Activated CD4-positive, alpha-beta T cell treated with anti-CD3 and anti-CD28 coated beads for 36 hours (primary cell): Measurements from ENCODE around the gene CCSER1. TPM values are rescaled to one million over a fixed set of nuclear protein-coding genes. Genes with fewer than 3 reads are reported as not detected.

ENCODE experiments used
- ATAC-seq: fragments of 200-7000 bp; cut with Tn5 transposase; one replicate; pipeline ENCODE4 v1.10.0; 2021; ENCODE audit warnings: mild to moderate bottlenecking, moderate library complexity
- CTCF ChIA-PET: fragments of 350-600 bp; sonication (Branson Sonifier 250); formaldehyde crosslinking; loops from one replicate; lab custom pipeline; 2021; ENCODE audit warnings: antibody characterized with exemption; lab: Charles Lee
- POLR2A ChIA-PET: fragments of 350-600 bp; sonication (Branson Sonifier 250); formaldehyde crosslinking; loops from one replicate; lab custom pipeline; 2021; ENCODE audit warnings: antibody characterized with exemption, inconsistent platforms; lab: Charles Lee
- DNase-seq: peaks from one replicate; pipeline ENCODE4 v3.0.0-alpha.2; 2020
- H3K27ac Mint-ChIP-seq: one replicate; pipeline ENCODE4 v1.8.0; 2021; ENCODE audit warnings: mixed read lengths
- H3K27me3 Mint-ChIP-seq: one replicate; pipeline ENCODE4 v1.8.0; 2021; ENCODE audit warnings: mixed read lengths
- H3K36me3 Mint-ChIP-seq: one replicate; pipeline ENCODE4 v1.8.0; 2021; ENCODE audit warnings: low read depth, mixed read lengths
- H3K4me1 Mint-ChIP-seq: one replicate; pipeline ENCODE4 v1.8.0; 2021; ENCODE audit warnings: mixed read lengths
- H3K4me3 Mint-ChIP-seq: one replicate; pipeline ENCODE4 v1.8.0; 2021; ENCODE audit warnings: mild to moderate bottlenecking, moderate library complexity, mixed read lengths
- H3K9me3 Mint-ChIP-seq: one replicate; pipeline ENCODE4 v1.8.0; 2021; ENCODE audit warnings: low read depth, mixed read lengths
- intact Hi-C, 2 experiments: fragments of 100-400 bp; cut with DNase I in 1 of 2; cut with micrococcal nuclease in 1 of 2; formaldehyde crosslinking; loops; one replicate each; pipeline versions ENCODE4 v1.14.2 to v1.15.1; 2022 to 2024; cut with DNase I, micrococcal nuclease
- total RNA-seq, 2 experiments: library from RNA; stranded (reverse); gene quantifications; one replicate each; pipeline ENCODE4 v1.2.3, GENCODE V29; 2021

Gene CCSER1
- total RNA-seq, 2 experiments from 2014 or later: 0.14 TPM; not detected in 1

DNA sequence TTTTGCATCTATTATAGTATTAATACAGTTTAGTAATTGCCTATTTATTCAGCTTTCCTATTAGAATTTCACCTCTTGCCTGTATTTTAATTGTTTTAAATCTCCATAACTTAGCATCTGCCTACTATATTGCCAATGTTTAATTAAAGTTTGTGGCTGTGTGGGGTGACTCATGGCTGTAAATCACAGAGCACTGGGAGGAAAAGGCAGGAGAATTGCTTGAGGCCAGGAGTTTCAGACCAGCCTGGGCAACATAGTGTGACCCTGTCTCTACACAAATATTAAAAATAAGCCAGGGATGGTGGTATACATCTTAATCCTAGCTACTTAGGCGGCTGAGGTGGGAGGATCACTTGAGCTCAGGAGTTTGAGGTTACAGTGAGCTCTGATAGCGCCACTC, 14.5 kb upstream of the CCSER1 start:
- no peaks in the 10 kb centered on the region for H3K9me3 Mint-ChIP-seq
- H3K4me1 Mint-ChIP-seq: no peaks in the 10 kb centered on the region
- ChIA-PET CTCF (no interaction called here), POLR2A (no interaction called here)
- intact Hi-C loops: no loop called here
- no peaks in the 10 kb centered on the region for H3K36me3 Mint-ChIP-seq
- no peak overlapping the region for H3K27ac Mint-ChIP-seq
- H3K27me3 Mint-ChIP-seq: peaks cover 3% of the 10 kb centered on the region
- no peak overlapping the region for H3K4me3 Mint-ChIP-seq
- ATAC-seq: no peak
- no peak for DNase-seq

DNA sequence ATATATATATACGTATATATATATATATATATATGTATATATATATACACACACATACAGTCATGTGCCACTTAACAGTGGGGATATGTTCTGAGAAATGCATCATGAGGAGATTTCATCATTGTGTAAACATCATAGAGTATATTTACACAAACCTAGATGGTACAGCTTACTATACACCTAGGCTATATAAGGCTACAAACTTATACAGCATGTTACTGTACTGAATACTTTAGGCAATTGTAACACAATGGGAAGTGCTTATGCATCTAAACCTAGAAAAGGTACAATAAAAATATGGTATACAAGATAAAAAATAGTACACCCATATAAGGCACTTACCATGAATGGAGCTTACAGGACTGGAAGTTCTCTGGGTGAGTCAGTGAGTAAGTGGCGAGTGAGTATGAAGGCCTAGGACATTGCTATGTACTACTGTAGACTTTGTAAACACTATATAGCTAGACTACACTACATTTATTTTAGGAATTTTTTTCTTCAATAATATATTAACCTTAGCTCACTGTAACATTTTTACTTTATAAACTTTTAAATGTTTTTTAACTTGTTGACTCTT, 13.2 kb upstream of the CCSER1 start:
- ChIA-PET CTCF (no interaction called here), POLR2A (no interaction called here)
- Mint-ChIP-seq H3K4me3 (no peak overlapping the region), H3K27ac (no peak overlapping the region), H3K36me3 (no peaks in the 10 kb centered on the region), H3K9me3 (no peaks in the 10 kb centered on the region), H3K27me3 (peaks cover 7% of the 10 kb centered on the region), H3K4me1 (no peaks in the 10 kb centered on the region)
- ATAC-seq (no peak), DNase-seq (no peak)
- intact Hi-C loops: no loop called here

DNA sequence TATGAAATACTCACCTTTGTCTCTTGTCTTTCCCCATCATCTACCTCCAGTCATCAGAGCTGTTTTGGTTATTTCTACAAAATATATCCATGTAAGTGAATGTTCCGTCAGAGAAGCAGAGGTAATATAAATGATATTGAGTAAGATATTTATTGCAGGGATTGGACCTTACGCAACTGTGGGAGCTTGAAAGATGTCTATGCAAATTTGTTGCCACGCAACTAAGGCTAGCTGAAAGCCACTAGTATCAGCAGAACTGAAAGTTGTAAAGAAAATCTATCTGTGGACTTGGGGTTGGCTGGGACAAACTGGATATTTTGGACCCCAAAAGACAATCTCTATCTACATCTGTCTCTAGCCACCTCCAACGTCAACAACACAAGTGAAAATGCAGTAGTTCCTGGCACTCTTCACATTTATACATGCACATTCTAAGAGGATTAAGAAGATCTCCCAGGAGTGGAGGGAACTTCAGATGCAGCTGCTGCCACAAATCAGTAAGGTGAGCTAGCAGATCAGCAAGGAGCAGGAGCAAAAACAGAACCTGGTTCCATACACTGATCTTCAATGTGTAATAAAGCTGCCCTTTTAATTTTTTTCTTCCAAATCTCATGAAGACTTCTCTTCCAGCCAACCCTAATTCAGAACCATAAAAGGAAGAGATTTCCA, 8.5 kb upstream of the CCSER1 start:
- no peak for DNase-seq
- no peak overlapping the region for H3K27ac Mint-ChIP-seq
- intact Hi-C loops: no loop called here
- ATAC-seq: no peak
- H3K36me3 Mint-ChIP-seq: no peaks in the 10 kb centered on the region
- CTCF ChIA-PET: interaction anchor here (0.7 kb wide), 1 partner anchor 20 kb away, joined by 3 read pairs; no protein-coding TSS in a partner anchor
- peaks cover 10% of the 10 kb centered on the region for H3K27me3 Mint-ChIP-seq
- POLR2A ChIA-PET: no interaction called here
- H3K4me1 Mint-ChIP-seq: no peaks in the 10 kb centered on the region
- H3K9me3 Mint-ChIP-seq: no peaks in the 10 kb centered on the region
- no peak overlapping the region for H3K4me3 Mint-ChIP-seq

DNA sequence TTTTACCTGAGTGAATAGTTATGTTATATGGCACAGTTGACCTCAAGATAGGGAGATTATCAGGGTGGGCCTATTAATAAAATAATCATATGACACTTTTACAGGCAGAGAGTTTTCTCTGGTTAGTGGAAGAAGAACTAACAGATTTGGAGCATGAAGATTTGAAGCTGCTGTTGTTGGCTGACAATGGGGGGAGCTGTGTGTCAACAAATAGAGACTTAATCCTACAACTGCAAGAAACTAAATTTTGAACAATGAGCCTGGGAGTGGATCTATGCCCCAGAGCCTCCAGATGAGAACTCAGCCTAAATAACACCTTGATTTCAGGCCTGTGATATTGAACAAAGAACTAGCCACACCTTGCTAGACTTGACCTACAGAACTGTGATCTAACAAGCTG, 7.2 kb upstream of the CCSER1 start:
- ChIA-PET CTCF (interaction anchor here (0.8 to 1.3 kb wide), 2 partner anchors 170 to 174 kb away, joined by 3 to 4 read pairs; no protein-coding TSS in a partner anchor), POLR2A (no interaction called here)
- Mint-ChIP-seq H3K27ac (no peak overlapping the region), H3K36me3 (no peaks in the 10 kb centered on the region), H3K9me3 (no peaks in the 10 kb centered on the region), H3K27me3 (peaks cover 15% of the 10 kb centered on the region), H3K4me3 (no peak overlapping the region), H3K4me1 (no peaks in the 10 kb centered on the region)
- intact Hi-C loops: no loop called here
- DNase-seq: no peak
- ATAC-seq: no peak

DNA sequence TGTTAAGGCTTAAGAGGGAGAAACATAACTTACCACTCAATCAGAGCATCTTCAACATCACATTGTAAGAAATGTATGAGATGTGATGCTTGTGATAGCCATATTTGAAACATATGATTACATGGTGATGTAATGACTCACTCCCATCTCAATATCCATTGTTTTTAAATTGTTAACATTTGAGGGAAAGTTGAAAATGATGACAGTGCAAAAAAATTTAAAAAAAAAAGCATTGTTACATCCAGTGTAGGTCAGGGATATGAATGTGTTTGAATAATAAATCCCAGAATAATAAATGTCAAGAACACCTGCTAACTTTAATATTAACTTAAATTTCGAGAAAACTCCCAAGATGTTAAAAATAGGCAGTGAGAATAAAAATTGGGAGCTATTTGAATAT, 6.4 kb upstream of the CCSER1 start:
- Mint-ChIP-seq H3K9me3 (no peaks in the 10 kb centered on the region), H3K27ac (no peak overlapping the region), H3K4me3 (no peak overlapping the region), H3K27me3 (peaks cover 15% of the 10 kb centered on the region), H3K36me3 (no peaks in the 10 kb centered on the region), H3K4me1 (no peaks in the 10 kb centered on the region)
- DNase-seq: no peak
- ChIA-PET POLR2A (no interaction called here), CTCF (interaction anchor here (1.3 kb wide), 1 partner anchor 173 kb away, joined by 3 read pairs; no protein-coding TSS in a partner anchor)
- intact Hi-C loops: no loop called here
- ATAC-seq: no peak

DNA sequence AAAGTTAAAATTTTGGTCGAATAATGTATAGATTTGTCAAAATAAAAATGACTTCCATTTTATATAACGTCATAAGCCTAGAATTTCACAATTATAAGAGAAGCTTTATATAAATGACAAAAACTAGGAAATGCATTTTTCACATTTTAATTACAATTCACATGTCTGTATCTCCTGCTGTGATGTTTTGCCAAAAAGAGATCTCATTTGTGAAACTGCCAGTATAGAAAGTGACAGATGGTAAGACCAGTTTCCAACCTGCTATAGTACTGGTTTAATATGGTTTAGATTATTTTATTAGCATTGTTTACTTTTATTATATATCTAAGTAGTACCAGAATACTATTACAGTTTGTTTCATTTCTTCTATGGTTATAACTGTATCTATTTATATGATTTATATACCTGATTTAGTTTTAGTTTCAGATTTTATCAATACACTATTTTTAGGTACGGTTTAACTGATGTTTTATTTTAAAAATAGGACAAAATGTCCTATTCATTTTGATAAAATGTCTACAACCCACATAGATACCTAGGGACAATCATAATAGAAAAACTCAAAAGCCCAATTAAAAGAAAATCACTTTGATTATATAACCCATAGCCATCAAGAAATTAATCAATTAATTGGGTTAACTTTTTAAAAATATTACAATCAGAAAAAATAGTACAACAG, 5.4 kb upstream of the CCSER1 start:
- Mint-ChIP-seq H3K27me3 (peaks cover 25% of the 10 kb centered on the region), H3K4me1 (peaks cover 2% of the 10 kb centered on the region), H3K9me3 (no peaks in the 10 kb centered on the region), H3K4me3 (no peak overlapping the region), H3K27ac (no peak overlapping the region), H3K36me3 (no peaks in the 10 kb centered on the region)
- intact Hi-C loops: no loop called here
- DNase-seq: no peak
- CTCF ChIA-PET: no interaction called here
- ATAC-seq: no peak
- POLR2A ChIA-PET: no interaction called here

DNA sequence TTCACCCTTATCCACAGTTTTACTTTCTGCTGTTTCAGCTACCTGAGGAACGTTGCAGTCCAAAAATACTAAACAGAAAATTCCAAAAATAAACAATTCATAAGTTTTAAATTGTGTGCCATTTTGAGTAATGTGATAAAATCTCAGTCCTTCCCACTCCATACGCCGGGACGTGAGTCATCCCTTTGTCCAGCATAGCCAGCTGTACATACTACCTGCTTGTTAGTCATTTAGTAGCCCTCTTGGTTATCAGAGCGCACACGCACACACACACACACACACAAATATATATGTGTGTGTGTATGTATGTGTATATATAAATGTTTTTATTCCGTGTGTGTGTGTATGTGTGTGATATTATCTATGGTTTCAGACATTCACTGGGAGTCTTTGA, 4.8 kb upstream of the CCSER1 start:
- Mint-ChIP-seq H3K4me3 (no peak overlapping the region), H3K27me3 (peaks cover 28% of the 10 kb centered on the region), H3K4me1 (peaks cover 5% of the 10 kb centered on the region), H3K36me3 (no peaks in the 10 kb centered on the region), H3K9me3 (no peaks in the 10 kb centered on the region), H3K27ac (no peak overlapping the region)
- ChIA-PET POLR2A (no interaction called here), CTCF (no interaction called here)
- intact Hi-C loops: no loop called here
- ATAC-seq (no peak), DNase-seq (no peak)

DNA sequence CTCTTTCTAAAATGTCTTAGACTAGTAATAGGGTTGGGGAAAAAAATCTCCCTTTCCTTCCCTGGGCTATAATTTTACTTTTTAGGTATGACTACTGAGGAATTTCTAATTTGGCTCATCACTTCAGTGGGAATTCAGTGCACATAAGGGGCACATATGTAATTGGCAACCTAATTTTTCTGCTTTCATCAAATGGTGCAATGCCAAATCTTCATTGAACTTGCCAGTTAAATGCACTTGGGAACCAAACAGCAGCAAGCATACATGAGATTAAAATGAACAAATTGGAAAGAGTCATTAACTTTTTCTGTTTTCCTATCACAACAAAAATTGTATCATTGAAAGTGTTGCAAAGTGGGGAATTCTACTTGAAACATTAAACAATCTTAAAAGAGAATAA, 2.9 kb upstream of the CCSER1 start:
- Mint-ChIP-seq H3K9me3 (no peaks in the 10 kb centered on the region), H3K4me1 (peaks cover 16% of the 10 kb centered on the region), H3K27me3 (peaks cover 35% of the 10 kb centered on the region), H3K36me3 (no peaks in the 10 kb centered on the region), H3K27ac (no peak overlapping the region), H3K4me3 (no peak overlapping the region)
- CTCF ChIA-PET: interaction anchor here (0.6 kb wide), 1 partner anchor 212 kb away, joined by 3 read pairs; no protein-coding TSS in a partner anchor
- no peak for ATAC-seq
- POLR2A ChIA-PET: no interaction called here
- intact Hi-C loops: no loop called here
- DNase-seq: no peak

DNA sequence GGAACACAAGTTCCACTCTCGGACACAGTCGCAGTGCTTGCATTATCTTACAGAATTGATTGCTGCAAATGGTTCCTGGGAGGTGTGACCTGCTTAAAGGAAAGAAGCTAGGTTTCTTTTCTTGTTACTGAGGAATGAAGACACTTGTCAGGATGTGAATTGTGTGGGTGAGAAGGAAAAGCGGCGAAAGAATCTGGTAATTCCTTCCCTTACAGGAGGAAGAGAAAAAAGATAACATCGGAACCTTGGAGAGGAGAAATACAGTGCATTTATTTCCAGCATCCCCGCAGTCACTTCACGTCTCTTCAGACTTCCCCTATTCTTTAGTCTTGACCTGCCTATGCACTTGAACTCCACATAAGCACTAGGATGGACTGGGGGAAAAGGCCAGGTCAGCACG, 389 bp upstream of the CCSER1 start:
- no peak for DNase-seq
- no peak for ATAC-seq
- peaks cover 40% of the 10 kb centered on the region for H3K27me3 Mint-ChIP-seq
- H3K4me3 Mint-ChIP-seq: peak overlapping the region; percentile 76
- no peaks in the 10 kb centered on the region for H3K36me3 Mint-ChIP-seq
- CTCF ChIA-PET: no interaction called here
- no peak overlapping the region for H3K27ac Mint-ChIP-seq
- peaks cover 16% of the 10 kb centered on the region for H3K4me1 Mint-ChIP-seq
- POLR2A ChIA-PET: no interaction called here
- no peaks in the 10 kb centered on the region for H3K9me3 Mint-ChIP-seq
- intact Hi-C loops: loop anchor here in 1 of 2 experiments (5.0 kb wide), 1 partner anchor 165 kb away; no protein-coding TSS in a partner anchor

DNA sequence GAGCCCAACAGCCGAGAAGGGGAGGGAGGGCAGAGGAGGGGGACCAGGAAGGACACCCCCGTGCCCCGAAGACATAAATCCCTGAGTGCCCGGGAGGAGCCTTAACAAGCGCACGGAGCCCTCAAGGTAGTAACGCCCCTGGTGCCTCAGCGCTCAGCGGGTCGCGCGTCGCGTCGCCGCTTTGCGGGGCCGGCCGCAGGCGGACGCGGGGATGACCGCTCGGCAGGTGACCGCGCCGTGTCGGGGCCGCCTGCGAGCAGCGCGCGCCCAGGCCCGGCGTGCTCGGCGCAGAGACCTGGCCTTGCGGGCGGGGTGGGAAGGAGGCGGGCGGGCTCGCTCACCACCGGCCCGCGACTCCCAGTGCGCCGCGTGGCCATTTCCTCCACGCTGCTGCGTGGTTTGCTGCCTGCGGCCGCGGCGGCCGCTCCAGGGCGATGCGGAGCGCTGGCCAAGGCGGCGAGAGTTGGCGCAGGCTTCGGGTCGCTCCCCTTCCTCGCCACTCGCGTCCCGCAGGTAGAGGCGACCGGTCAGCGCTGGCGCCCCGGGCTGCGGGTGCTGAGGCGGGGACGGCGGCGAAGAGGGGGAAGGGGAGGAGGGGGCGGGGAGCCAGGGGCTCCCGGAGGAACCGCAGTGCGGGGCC, 632 bp downstream of the CCSER1 start:
- Mint-ChIP-seq H3K4me1 (peaks cover 16% of the 10 kb centered on the region), H3K4me3 (peak overlapping the region; percentile 76)

DNA sequence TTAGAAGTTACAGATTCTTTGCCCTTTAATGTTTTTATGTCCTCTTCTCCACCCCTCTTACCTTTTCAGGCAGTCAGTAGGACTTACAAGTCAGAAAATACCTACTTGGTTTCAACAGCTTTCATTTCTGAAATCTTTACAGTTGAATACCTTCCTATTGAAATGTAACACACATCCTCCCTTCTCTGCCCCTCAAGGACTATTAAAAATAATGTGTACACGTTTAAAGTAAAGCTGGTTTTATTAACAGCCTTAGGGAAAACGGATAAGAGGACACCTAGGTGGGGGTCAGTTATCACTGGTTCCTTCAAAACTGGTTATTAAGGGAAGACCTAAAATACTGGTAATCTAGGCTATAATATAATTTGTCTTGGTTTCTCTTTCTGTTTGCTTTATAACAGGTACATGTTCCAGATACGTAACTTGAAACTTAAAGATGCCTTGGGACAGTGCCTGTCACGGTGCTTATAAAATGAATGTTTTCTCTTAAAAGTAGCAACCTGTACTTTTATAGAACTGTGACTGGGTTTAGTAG, 1.8 kb downstream of the CCSER1 start:
- Mint-ChIP-seq H3K9me3 (no peaks in the 10 kb centered on the region), H3K4me1 (peaks cover 16% of the 10 kb centered on the region), H3K36me3 (no peaks in the 10 kb centered on the region), H3K27ac (no peak overlapping the region), H3K27me3 (peaks cover 34% of the 10 kb centered on the region), H3K4me3 (peak overlapping the region; percentile 63)
- ATAC-seq (no peak), DNase-seq (no peak)
- CTCF ChIA-PET: no interaction called here
- POLR2A ChIA-PET: interaction anchor here (0.7 kb wide), 1 partner anchor 381 kb away, joined by 6 read pairs; no protein-coding TSS in a partner anchor
- intact Hi-C loops: loop anchor here in 1 of 2 experiments (5.0 kb wide), 1 partner anchor 163 kb away; no protein-coding TSS in a partner anchor

More for the DNA sequence above, 632 bp downstream of the CCSER1 start:
- ATAC-seq: peak; percentile 31
- POLR2A ChIA-PET: no interaction called here
- H3K9me3 Mint-ChIP-seq: no peaks in the 10 kb centered on the region
- H3K36me3 Mint-ChIP-seq: no peaks in the 10 kb centered on the region
- DNase-seq: peak; percentile 16
- CTCF ChIA-PET: no interaction called here
- intact Hi-C loops: loop anchor here in 1 of 2 experiments (5.0 kb wide), 1 partner anchor 164 kb away; no protein-coding TSS in a partner anchor
- peak overlapping the region; percentile 32 for H3K27ac Mint-ChIP-seq
- peaks cover 38% of the 10 kb centered on the region for H3K27me3 Mint-ChIP-seq
